ENCODE measurements around the gene C1QTNF1.
"Not testable (repeated sequence)": the region's sequence is repeated elsewhere in the genome, so short reads cannot be mapped to it uniquely, and the experiment has no call there.

The C1QTNF1 gene

GRCh38 chr17:79052131-79052530 lies 28.2 kb downstream of the C1QTNF1 start:
- no peak for DNase-seq (ENCODE audit: low read depth in 2 of 2, low spot score in 1 of 2)

DNA sequence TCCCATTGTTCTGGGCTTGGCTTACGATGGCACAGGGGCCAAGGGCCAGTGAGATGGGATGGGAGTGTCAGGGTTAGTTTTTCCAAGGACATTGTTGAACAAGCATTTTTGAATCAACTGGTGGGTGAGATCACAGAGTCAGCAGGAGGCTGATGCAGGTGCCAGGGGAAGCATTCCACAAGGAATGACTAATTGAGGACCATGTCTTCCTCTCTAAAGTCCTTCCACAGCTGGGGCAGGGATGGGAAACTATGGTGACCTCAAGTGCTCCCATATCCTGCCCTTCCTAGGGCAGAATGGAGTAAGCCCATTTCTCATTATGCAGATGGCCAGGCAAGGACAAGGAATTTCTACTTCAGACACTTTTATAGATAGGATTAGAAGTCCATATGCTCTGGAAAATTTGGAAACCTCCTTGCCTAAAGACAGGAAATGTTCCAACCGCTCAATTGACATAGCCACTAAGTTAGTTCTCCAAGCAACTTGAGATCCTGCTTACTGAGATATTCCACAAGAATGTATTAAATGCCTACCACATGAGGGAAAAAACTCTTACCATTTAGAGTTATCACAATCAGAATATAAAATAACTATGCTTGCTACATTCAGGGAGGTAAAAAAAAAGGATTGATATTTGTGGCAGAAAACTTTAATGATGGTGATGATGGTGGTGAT lies 29.4 kb downstream of the C1QTNF1 start:
- no peak for DNase-seq (ENCODE audit: low read depth in 2 of 2, low spot score in 1 of 2)

- no peak for DNase-seq (ENCODE audit: low read depth in 2 of 2, low spot score in 1 of 2)
Measured at GRCh38 chr17:79054200-79054960, 30.4 kb downstream of the C1QTNF1 start.

GRCh38 chr17:79055197-79055596 lies 31.2 kb downstream of the C1QTNF1 start:
- DNase-seq (ENCODE audit: low read depth in 2 of 2, low spot score in 1 of 2), result no peak

DNA sequence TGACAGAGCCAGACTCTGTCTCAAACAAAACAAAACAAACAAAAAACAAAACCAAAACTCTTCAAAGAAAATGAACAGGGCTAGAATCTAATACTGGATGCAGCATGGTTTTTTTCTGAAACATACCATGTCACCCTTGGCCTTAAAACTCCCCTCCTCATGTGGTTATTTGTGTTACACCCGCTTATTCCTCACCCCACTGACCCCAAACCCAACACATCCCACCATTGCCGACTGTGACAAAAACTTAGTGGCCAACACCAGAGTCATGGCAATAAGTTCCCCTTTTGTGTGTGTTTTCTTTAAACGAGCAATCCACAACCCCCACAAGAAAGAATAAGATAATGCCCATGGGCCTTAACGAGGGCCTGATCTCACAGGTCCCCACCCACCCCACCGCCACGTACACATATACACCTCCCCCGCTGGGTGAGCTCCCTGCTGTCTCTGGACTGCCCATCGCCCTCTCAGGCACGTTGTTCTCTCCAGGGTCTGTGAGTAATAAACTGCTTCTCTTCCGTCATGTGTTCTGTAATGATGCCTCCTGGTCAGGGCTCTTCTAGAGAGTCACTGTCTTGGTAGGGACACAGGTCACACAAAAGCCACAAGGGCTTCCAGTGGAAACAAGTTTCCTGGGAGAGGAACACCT lies 33.9 kb downstream of the C1QTNF1 start:
- DNase-seq (ENCODE audit: low read depth in 2 of 2, low spot score in 1 of 2), result no peak

DNA sequence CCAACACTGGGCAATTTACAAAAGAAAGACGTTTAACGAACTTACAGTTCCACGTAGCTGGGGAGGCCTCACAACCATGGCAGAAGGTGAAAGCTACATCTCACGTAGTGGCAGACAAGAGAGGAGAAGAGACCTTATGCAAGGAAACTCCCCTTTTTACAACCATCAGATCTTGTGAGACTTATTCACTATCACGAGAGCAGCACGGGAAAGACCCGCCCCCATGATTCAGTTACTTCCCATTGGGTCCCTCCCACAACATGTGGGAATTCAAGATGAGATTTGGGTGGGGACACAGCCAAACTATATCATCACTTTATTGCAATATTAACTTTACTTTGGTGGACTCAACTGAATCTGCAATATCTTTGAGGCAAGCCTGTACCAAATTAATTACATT lies 38.7 kb downstream of the C1QTNF1 start:
- no peak for DNase-seq (ENCODE audit: low read depth in 2 of 2, low spot score in 1 of 2)

DNA sequence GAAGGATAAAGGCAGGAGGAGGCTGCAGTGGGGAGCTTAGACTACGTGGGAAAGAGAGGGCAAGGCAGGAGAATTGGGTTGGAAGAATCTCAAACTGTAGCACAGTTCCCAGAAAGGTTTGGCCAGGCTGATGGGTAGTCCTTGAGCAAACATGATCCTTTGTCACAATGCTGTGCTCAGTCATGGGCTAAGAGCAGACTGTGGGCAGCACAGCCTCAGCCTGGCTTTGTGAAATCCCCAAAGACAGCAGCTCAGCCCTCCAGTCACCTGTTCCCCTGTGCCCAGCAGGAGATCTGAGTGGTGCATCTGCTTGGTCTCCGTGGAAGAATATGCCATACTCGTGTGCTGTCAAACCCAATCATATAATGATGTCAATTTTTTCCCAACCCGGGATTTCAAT lies 40.1 kb downstream of the C1QTNF1 start:
- DNase-seq (ENCODE audit: low read depth in 2 of 2, low spot score in 1 of 2), result no peak

GRCh38 chr17:79065105-79065670 lies 41.2 kb downstream of the C1QTNF1 start:
- no peak for DNase-seq (ENCODE audit: low read depth in 2 of 2, low spot score in 1 of 2)

- no peak for DNase-seq (ENCODE audit: low read depth in 2 of 2, low spot score in 1 of 2)
Measured at GRCh38 chr17:79066963-79067362, 43.0 kb downstream of the C1QTNF1 start.

DNA sequence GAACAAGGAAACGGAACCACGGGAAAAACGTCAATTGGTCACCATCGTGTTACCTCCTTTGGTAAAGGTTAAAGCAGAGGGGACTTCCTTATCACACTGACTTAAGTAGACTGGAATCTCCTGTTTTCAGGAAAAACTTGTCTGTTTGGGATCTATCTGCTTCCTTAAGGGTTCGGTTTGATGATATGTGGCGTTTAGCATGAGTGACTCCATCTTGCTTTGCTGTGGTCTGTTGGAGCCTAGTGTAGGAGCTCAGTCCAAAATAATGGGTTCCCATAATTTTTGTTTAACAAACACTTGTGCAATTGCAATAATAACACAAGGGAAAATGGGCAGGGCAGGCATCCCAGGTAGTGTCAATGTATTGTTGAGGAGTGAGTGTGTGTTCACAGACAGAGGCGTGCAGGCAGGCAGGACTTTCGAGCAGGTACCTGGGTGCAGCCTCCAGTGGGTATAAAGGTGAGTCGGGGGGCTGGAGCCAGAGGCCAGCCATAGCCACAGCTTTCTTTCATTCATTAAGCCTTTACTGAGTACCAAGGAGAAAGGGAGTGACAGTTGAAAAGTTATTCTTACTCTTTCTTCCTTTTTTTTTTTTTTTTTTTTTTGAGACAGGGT lies 46.4 kb downstream of the C1QTNF1 start:
- DNase-seq (ENCODE audit: low read depth in 2 of 2, low spot score in 1 of 2), result no peak

GRCh38 chr17:79071161-79071740 lies 47.3 kb downstream of the C1QTNF1 start:
- no peak for DNase-seq (ENCODE audit: low read depth in 2 of 2, low spot score in 1 of 2)

DNA sequence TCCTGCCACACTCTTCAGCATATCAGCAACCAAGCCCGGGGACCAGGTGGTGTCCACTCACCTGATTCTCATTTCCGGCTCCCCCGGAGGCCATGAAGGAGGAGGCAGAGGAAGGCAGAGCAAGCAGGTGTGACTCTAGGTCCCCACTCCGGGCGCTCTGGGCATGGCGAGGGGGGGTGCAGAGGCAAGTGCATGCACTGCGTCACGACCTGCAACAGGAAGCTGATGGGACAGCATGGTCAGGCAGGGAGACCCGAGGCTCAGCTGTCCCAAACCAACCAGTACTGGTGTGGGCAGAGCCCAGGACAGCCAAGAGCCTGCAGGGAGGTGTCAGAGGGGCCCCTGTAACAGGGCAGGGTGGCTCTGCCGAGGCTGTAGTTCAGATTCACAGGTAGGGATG lies 48.6 kb downstream of the C1QTNF1 start:
- no peak for DNase-seq (ENCODE audit: low read depth in 2 of 2, low spot score in 1 of 2)

DNA sequence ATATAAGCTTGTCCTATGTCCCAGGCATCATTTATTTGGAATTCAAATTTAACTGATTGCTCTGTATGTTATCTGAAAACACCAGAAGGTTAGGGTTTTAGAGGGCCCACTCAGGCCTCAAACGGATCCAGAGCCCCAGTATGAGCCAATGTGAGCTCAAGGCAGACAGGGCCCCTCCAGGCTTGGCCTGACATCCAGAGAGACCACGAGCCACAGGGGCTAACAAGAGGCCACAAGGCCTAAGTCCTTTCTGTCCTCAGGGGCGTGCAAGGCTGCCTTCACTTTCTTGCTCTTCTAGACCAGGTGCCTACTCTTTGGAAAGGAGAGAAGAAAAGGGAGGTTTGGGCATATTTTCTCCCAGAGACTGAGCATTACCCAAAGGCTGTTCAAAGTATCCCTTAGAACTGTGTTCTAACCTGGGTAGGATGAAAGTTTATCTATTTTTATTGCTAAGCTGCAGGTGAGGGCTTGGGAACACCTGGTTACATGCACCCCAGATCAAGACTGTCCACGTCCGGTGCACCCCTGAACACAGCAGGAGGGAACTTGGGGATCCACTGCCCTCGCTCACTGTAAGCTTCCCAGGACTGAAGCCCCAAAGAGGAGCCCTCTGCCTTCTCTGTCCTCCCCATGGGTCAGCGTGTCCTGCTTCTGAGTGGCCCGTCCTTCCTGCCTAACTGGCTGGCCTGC lies 49.2 kb downstream of the C1QTNF1 start:
- no peak for DNase-seq (ENCODE audit: low read depth in 2 of 2, low spot score in 1 of 2)

DNA sequence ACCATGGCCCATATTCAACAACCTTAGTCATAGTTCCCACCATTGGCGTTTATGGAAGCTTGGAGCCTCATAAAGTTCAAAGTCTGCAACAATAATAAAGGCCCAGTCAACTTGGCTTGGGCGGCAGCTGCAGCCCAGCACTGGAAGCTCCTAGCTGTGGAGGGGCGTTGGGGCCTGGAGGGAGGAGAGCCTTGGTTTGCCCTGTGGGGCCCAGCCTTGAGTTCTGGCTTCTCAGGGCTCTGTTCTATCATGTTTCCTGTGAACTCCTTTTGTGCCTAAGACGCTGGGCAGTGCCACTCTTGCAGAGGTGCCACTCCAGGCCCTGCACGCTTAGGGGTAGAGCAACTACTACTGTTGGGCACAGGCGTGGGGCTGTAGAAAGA lies 49.7 kb downstream of the C1QTNF1 start:
- DNase-seq (ENCODE audit: low read depth in 2 of 2, low spot score in 1 of 2), result no peak

DNA sequence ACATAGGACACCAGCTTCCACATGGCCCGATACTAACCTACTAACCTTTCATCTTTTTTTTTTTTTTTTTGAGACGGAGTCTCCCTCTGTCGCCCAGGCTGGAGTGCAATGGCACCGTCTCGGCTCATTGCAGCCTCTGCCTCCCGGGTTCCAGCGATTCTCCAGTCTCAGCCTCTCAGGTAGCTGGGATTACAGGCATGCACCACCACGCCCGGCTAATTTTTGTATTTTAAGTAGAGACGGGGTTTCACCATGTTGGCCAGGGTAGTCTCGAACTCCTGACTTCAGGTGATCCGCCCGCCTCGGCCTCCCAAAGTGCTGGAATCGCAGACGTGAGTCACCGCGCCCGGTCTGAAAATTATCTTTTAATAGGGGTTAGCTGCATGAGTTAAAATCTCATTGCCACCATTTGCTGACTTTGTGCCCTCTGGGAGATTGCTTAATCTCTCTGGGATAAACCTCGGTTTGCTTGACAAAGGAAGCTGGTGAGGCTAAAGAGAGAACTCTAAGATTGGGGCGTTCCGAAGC lies 50.2 kb downstream of the C1QTNF1 start:
- not testable (repeated sequence) for DNase-seq (ENCODE audit: low read depth in 2 of 2, low spot score in 1 of 2)

DNA sequence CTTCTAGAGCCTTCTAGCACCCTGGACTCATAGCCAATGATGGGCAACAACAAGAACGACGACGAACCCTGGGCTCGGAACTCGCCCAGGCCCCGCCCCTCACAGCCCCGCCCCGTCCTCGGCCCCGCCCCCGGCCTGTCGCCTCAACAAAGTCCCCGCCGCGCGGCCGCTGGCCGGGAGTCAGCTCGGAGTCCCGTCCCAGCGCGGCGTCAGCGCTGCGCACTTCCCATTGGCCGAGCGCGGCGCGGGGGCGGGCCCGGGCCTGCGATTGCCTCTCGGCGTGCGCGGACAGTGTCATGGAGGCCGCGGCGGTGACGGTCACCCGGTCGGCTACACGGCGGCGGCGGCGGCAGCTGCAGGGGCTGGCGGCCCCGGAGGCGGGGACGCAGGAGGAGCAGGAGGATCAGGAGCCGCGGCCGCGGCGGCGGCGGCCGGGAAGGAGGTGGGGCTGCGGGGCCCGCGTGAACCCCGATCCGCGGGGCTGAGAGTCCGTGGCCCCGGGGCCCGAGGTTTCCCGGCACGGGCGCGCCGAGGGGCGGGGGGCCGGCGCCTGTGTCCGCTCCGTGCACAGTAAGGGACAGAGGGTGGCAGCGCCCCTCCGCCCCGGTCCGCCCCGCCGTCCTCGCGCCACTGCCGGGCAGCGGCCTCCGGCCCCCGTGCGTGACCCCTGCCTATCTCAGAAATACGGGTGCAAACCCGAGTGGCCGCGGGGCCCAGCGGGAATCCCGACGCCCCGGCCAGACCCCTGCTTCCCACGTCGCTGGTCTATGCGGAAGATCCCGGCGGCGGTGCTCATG lies 50.9 kb downstream of the C1QTNF1 start, which contains the start of gene ENGASE:
Gene ENGASE, plus strand, starts transcription at position 176 of the 797 bp plus-strand sequence. Its CDS starts 121 bp downstream, at position 297.
- peak; percentile 73 to 80 for DNase-seq (ENCODE audit: low read depth in 2 of 2, low spot score in 1 of 2)

GRCh38 chr17:79075446-79075750 lies 51.4 kb downstream of the C1QTNF1 start:
- DNase-seq (ENCODE audit: low read depth in 2 of 2, low spot score in 1 of 2), result no peak

DNA sequence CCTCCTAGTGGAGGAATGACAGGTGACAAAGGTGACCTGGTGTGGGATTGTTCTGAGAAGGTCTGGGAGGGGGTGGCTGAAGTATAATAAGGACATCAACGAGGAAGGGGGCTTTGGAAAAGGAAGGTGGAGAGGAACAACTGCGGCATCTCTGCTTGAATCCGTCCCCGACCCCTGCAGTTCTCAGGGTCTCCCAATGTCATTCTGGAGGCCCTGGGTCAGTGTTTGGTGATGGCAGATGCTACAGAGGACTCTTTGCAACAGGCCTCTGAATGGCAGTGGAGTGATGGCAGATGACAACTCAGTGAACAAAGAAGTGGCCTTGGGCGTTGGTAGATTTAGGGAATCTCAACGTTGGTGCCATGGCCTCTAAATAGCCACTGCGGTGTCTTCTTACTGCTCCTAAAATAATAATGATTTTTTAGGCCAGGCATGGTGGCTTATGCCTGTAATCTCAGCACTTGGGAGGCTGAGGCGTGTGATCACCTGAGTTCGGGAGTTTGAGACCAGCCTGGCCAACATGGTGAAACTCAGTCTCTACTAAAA lies 52.0 kb downstream of the C1QTNF1 start:
- DNase-seq (ENCODE audit: low read depth in 2 of 2, low spot score in 1 of 2), result no peak

- DNase-seq (ENCODE audit: low read depth in 2 of 2, low spot score in 1 of 2), result no peak
Measured at GRCh38 chr17:79077587-79077986, 53.6 kb downstream of the C1QTNF1 start.
